ENCODE measurements around the gene STING1. TPM values are rescaled to one million over a fixed set of nuclear protein-coding genes. Genes with fewer than 3 reads are reported as not detected.

The STING1 gene
- total RNA-seq, 1 donor from 2014 or later = not detected

GRCh38 chr5:139472386-139473030 lies 10.1 kb downstream of the STING1 start:
- Mint-ChIP-seq H3K27me3 (ENCODE audit: unreplicated experiment) (peaks cover 19% of the 10 kb centered on the region), H3K4me1 (ENCODE audit: low read depth, unreplicated experiment) (peaks cover 32% of the 10 kb centered on the region), H3K36me3 (ENCODE audit: unreplicated experiment) (no peaks in the 10 kb centered on the region), H3K9me3 (ENCODE audit: unreplicated experiment) (peaks cover 15% of the 10 kb centered on the region), H3K27ac (ENCODE audit: unreplicated experiment) (no peak overlapping the region), H3K4me3 (ENCODE audit: unreplicated experiment) (no peak overlapping the region)
- DNase-seq = no peak
- TF ChIP-seq, protein P1, sequence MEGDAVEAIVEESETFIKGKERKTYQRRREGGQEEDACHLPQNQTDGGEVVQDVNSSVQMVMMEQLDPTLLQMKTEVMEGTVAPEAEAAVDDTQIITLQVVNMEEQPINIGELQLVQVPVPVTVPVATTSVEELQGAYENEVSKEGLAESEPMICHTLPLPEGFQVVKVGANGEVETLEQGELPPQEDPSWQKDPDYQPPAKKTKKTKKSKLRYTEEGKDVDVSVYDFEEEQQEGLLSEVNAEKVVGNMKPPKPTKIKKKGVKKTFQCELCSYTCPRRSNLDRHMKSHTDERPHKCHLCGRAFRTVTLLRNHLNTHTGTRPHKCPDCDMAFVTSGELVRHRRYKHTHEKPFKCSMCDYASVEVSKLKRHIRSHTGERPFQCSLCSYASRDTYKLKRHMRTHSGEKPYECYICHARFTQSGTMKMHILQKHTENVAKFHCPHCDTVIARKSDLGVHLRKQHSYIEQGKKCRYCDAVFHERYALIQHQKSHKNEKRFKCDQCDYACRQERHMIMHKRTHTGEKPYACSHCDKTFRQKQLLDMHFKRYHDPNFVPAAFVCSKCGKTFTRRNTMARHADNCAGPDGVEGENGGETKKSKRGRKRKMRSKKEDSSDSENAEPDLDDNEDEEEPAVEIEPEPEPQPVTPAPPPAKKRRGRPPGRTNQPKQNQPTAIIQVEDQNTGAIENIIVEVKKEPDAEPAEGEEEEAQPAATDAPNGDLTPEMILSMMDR (IDR thresholded peaks at IDR 0.05; ENCODE audit: partially characterized antibody, unreplicated experiment) = no peak

DNA sequence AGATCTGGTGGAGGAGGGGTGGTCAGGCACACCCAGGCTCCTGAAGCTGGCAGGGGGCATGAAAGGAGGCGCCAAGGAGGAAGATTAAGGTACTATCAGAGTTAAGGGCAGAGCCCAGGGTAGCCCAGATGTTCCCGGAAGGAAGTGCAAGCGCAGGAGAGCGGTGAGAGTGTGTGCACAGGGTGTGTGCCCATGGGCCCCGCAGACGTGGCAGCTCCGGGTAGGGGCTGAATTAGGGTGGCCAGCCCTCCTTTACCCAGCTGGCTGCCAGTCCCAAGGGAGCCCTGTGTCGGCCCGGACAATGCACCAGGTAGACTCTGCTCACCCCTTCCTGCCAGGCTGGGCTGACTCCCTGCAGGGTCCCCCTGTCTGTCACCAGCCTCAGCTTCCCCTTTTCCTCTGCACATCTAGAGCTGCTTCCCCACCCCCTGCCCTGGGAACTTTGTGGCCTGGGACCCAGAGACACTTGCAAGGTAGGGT lies 11.7 kb downstream of the STING1 start, which contains the start of gene SMIM33:
SMIM33 (plus strand) TSS at position 184 of the 480 bp plus-strand sequence; CDS start at position 302, 118 bp downstream.
- Mint-ChIP-seq H3K4me1 (ENCODE audit: low read depth, unreplicated experiment) (peaks cover 32% of the 10 kb centered on the region), H3K27me3 (ENCODE audit: unreplicated experiment) (peaks cover 20% of the 10 kb centered on the region), H3K4me3 (ENCODE audit: unreplicated experiment) (no peak within 1 kb of the TSS), H3K9me3 (ENCODE audit: unreplicated experiment) (peaks cover 15% of the 10 kb centered on the region), H3K27ac (ENCODE audit: unreplicated experiment) (no peak within 1 kb of the TSS), H3K36me3 (ENCODE audit: unreplicated experiment) (no peaks in the 10 kb centered on the region)
- TF ChIP-seq, protein P1 (IDR thresholded peaks at IDR 0.05; ENCODE audit: partially characterized antibody, unreplicated experiment) = no peak
- DNase-seq = no peak

GRCh38 chr5:139468421-139468931 lies 14.1 kb downstream of the STING1 start:
- H3K36me3 Mint-ChIP-seq (ENCODE audit: unreplicated experiment) = no peaks in the 10 kb centered on the region
- H3K4me3 Mint-ChIP-seq (ENCODE audit: unreplicated experiment) = no peak overlapping the region
- H3K27ac Mint-ChIP-seq (ENCODE audit: unreplicated experiment) = no peak overlapping the region
- peaks cover 2% of the 10 kb centered on the region for H3K9me3 Mint-ChIP-seq (ENCODE audit: unreplicated experiment)
- peaks cover 7% of the 10 kb centered on the region for H3K27me3 Mint-ChIP-seq (ENCODE audit: unreplicated experiment)
- DNase-seq = no peak
- H3K4me1 Mint-ChIP-seq (ENCODE audit: low read depth, unreplicated experiment) = peaks cover 17% of the 10 kb centered on the region
- TF ChIP-seq, protein P1 (IDR thresholded peaks at IDR 0.05; ENCODE audit: partially characterized antibody, unreplicated experiment) = no peak

DNA sequence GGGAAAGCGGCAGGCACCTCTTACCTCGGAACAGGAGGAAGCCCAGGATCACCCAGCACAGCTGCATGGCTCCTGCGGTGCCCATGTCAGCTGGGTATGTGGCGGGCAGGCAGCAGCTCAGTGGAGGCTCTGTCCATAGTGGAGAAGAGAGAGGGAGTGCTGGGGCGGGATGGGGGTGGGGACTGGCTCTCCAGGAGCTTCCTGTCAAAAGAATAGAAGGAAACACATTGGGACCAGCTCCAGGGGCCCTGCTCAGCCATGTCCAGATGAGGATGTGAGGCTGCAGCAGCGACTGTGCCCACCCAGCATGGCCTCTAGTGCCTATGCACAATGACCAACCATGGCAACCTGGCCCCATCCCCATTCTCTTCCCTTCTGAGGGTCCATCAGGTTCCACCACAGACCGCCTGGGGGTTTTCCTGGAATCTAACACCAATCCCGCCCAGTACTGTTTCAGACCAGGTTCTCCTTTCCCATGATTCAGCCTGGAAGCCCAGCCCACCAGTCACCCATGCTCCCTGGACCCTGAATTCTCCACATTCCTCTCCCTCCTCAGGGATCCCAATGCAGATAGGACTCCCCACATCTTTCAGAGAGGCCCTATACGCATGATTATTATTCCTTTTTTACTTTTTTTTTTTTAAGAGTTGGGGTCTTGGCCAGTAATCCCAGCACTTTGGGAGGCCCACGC lies 19.8 kb downstream of the STING1 start, which contains the start of gene ECSCR:
ECSCR (minus strand) TSS at position 158 of the 691 bp plus-strand sequence; CDS start at position 85, 73 bp downstream.
- Mint-ChIP-seq H3K27ac (ENCODE audit: unreplicated experiment) (no peak within 1 kb of the TSS), H3K9me3 (ENCODE audit: unreplicated experiment) (no peaks in the 10 kb centered on the region), H3K4me3 (ENCODE audit: unreplicated experiment) (no peak within 1 kb of the TSS), H3K27me3 (ENCODE audit: unreplicated experiment) (peaks cover 3% of the 10 kb centered on the region), H3K4me1 (ENCODE audit: low read depth, unreplicated experiment) (no peaks in the 10 kb centered on the region), H3K36me3 (ENCODE audit: unreplicated experiment) (no peaks in the 10 kb centered on the region)
- TF ChIP-seq, protein P1 (IDR thresholded peaks at IDR 0.05; ENCODE audit: partially characterized antibody, unreplicated experiment) = no peak
- DNase-seq = no peak

Measured in glutamatergic neuron (in vitro differentiated cells).